ENCODE measurements around the gene GNPTAB. TPM values are rescaled to one million over a fixed set of nuclear protein-coding genes. Genes with fewer than 3 reads are reported as not detected.

Gene GNPTAB
- total RNA-seq, 1 experiment from 2014 or later, result 25.4 TPM

DNA sequence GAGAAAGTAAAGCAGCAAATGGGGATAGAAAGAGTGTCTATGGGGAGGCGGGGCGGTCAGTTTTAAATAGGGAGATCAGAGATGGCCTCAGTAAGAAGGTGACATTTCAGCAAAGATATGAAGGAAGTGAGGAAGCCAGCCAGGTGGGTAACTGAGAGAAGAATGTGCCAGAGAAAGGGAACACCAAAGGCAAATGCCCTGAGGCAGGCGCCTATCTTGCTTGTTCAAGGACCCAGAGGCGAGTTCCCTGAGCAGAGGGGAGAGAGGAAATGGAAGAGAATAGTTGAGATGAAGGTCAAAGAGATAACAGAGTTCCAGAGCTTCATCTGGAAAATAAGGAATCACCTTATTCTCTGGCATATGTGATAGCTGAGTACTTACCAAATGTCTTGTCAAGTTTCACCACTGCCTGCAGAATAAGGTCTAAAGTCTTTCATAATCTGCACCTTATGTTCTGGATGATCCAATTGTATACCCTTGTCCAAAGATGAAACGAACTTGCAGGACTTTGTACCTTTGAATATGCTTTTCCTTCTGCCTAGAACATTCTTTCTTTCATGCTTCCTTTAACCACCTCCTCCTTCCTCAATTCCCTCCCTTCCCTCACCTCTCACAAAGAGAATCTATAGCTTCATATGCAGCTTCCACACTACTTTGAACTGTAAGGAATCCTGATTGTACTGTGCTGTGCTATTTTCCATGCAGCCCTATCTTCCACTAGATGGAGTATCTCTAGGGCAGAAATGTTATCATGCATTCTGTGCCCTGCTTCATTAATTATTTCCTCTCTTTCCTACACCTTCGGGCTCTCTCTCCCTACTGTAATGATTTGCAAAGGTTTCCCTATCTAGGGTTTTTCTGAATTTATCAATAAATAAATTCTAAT is 38.5 kb downstream of the GNPTAB start:
- peak; percentile 62; the same call in 1 of the 2 replicates for ATAC-seq
- Mint-ChIP-seq H3K9me3 (no peaks in the 10 kb centered on the region), H3K36me3 (peaks cover 3% of the 10 kb centered on the region; the same call in 1 of the 2 replicates), H3K4me3 (no peak overlapping the region), H3K27ac (peak overlapping the region; percentile 35; the same call in 1 of the 2 replicates), H3K4me1 (no peaks in the 10 kb centered on the region), H3K27me3 (ENCODE audit: low read depth) (no peaks in the 10 kb centered on the region)
- ChIA-PET POLR2A (no interaction called here), CTCF (interaction anchor here (3.3 kb wide), 1 partner anchor 38 kb away, joined by 13 read pairs; the partner anchor contains the start of gene GNPTAB)
- no peak for DNase-seq (ENCODE audit: low spot score)
- TF ChIP-seq, protein P1, sequence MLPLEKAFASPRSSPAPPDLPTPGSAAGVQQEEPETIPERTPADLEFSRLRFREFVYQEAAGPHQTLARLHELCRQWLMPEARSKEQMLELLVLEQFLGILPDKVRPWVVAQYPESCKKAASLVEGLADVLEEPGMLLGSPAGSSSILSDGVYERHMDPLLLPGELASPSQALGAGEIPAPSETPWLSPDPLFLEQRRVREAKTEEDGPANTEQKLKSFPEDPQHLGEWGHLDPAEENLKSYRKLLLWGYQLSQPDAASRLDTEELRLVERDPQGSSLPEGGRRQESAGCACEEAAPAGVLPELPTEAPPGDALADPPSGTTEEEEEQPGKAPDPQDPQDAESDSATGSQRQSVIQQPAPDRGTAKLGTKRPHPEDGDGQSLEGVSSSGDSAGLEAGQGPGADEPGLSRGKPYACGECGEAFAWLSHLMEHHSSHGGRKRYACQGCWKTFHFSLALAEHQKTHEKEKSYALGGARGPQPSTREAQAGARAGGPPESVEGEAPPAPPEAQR (CRISPR knock-in tag; IDR thresholded peaks at IDR 0.05), result no peak
- TF ChIP-seq TP53 (CRISPR knock-in tag; IDR thresholded peaks at IDR 0.05), result no peak
- no peak for TF ChIP-seq CREB1 (CRISPR knock-in tag; IDR thresholded peaks at IDR 0.05)
- TF ChIP-seq ATF3 (CRISPR knock-in tag; conservative IDR thresholded peaks at IDR 0.05), result no peak
- no peak for TF ChIP-seq ZNF425 (CRISPR knock-in tag; conservative IDR thresholded peaks at IDR 0.05)
- TF ChIP-seq ATF1 (CRISPR knock-in tag; IDR thresholded peaks at IDR 0.05), result no peak
- no peak for TF ChIP-seq JUN (CRISPR knock-in tag; IDR thresholded peaks at IDR 0.05)
- no peak for TF ChIP-seq NFYB (CRISPR knock-in tag; conservative IDR thresholded peaks at IDR 0.05; ENCODE audit: low read depth)
- no peak for TF ChIP-seq PRDM15 (CRISPR knock-in tag; IDR thresholded peaks at IDR 0.05)
- no peak for TF ChIP-seq SP1 (CRISPR knock-in tag; conservative IDR thresholded peaks at IDR 0.05)
- TF ChIP-seq ELF4 (CRISPR knock-in tag; IDR thresholded peaks at IDR 0.05; ENCODE audit: low read depth), result no peak
- TF ChIP-seq SMAD3 (CRISPR knock-in tag; IDR thresholded peaks at IDR 0.05; ENCODE audit: borderline replicate concordance), result no peak
- TF ChIP-seq, protein P2, sequence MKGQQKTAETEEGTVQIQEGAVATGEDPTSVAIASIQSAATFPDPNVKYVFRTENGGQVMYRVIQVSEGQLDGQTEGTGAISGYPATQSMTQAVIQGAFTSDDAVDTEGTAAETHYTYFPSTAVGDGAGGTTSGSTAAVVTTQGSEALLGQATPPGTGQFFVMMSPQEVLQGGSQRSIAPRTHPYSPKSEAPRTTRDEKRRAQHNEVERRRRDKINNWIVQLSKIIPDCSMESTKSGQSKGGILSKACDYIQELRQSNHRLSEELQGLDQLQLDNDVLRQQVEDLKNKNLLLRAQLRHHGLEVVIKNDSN (CRISPR knock-in tag; IDR thresholded peaks at IDR 0.05), result no peak
- TF ChIP-seq, protein P3, sequence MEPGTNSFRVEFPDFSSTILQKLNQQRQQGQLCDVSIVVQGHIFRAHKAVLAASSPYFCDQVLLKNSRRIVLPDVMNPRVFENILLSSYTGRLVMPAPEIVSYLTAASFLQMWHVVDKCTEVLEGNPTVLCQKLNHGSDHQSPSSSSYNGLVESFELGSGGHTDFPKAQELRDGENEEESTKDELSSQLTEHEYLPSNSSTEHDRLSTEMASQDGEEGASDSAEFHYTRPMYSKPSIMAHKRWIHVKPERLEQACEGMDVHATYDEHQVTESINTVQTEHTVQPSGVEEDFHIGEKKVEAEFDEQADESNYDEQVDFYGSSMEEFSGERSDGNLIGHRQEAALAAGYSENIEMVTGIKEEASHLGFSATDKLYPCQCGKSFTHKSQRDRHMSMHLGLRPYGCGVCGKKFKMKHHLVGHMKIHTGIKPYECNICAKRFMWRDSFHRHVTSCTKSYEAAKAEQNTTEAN (CRISPR knock-in tag; IDR thresholded peaks at IDR 0.05), result no peak
- TF ChIP-seq, protein P4, sequence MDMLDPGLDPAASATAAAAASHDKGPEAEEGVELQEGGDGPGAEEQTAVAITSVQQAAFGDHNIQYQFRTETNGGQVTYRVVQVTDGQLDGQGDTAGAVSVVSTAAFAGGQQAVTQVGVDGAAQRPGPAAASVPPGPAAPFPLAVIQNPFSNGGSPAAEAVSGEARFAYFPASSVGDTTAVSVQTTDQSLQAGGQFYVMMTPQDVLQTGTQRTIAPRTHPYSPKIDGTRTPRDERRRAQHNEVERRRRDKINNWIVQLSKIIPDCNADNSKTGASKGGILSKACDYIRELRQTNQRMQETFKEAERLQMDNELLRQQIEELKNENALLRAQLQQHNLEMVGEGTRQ (CRISPR knock-in tag; IDR thresholded peaks at IDR 0.05), result no peak
- TF ChIP-seq NR3C1 (CRISPR knock-in tag; conservative IDR thresholded peaks at IDR 0.05; ENCODE audit: low read depth), result no peak
- no peak for TF ChIP-seq ZNF532 (CRISPR knock-in tag; IDR thresholded peaks at IDR 0.05; ENCODE audit: borderline replicate concordance)

Measured in WTC11 (cell line).